ENCODE results near the gene KCNJ6.

Gene KCNJ6

GRCh38 chr21:37837381-37837780 lies 78.9 kb downstream of the KCNJ6 start:
- Mint-ChIP-seq H3K36me3 (ENCODE audit: low read depth) (no peaks in the 10 kb centered on the region), H3K9me3 (peaks cover 3% of the 10 kb centered on the region), H3K4me1 (no peaks in the 10 kb centered on the region), H3K4me3 (no peak overlapping the region), H3K27me3 (ENCODE audit: low read depth) (peaks cover 7% of the 10 kb centered on the region), H3K27ac (no peak overlapping the region)
- TF ChIP-seq CTCF (IDR thresholded peaks at IDR 0.05; ENCODE audit: unreplicated experiment in 3 of 3): no peak

GRCh38 chr21:37835481-37835880 lies 80.8 kb downstream of the KCNJ6 start:
- Mint-ChIP-seq H3K27me3 (ENCODE audit: low read depth) (peaks cover 13% of the 10 kb centered on the region), H3K36me3 (ENCODE audit: low read depth) (no peaks in the 10 kb centered on the region), H3K4me3 (no peak overlapping the region), H3K9me3 (peaks cover 3% of the 10 kb centered on the region), H3K4me1 (no peaks in the 10 kb centered on the region), H3K27ac (no peak overlapping the region)
- no peak for TF ChIP-seq CTCF (IDR thresholded peaks at IDR 0.05; ENCODE audit: unreplicated experiment in 3 of 3)

- Mint-ChIP-seq H3K27me3 (ENCODE audit: low read depth) (peaks cover 23% of the 10 kb centered on the region), H3K9me3 (peaks cover 3% of the 10 kb centered on the region), H3K36me3 (ENCODE audit: low read depth) (no peaks in the 10 kb centered on the region), H3K27ac (no peak overlapping the region), H3K4me3 (no peak overlapping the region), H3K4me1 (peaks cover 7% of the 10 kb centered on the region)
- TF ChIP-seq CTCF (IDR thresholded peaks at IDR 0.05; ENCODE audit: unreplicated experiment in 3 of 3): no peak
These were observed 83.0 kb downstream of the KCNJ6 start for GRCh38 chr21:37833301-37833700.

GRCh38 chr21:37829447-37829846 lies 86.8 kb downstream of the KCNJ6 start:
- no peak for TF ChIP-seq CTCF (IDR thresholded peaks at IDR 0.05; ENCODE audit: unreplicated experiment in 3 of 3)
- Mint-ChIP-seq H3K9me3 (no peaks in the 10 kb centered on the region), H3K4me3 (no peak overlapping the region), H3K27ac (peak overlapping the region in 1 of 3 experiments; percentile 46), H3K4me1 (peaks cover 7% of the 10 kb centered on the region), H3K27me3 (ENCODE audit: low read depth) (peaks cover 27% of the 10 kb centered on the region), H3K36me3 (ENCODE audit: low read depth) (no peaks in the 10 kb centered on the region)

GRCh38 chr21:37828991-37829390 lies 87.3 kb downstream of the KCNJ6 start:
- Mint-ChIP-seq H3K27me3 (ENCODE audit: low read depth) (peaks cover 27% of the 10 kb centered on the region), H3K4me3 (no peak overlapping the region), H3K27ac (peak overlapping the region in 1 of 3 experiments; percentile 46), H3K9me3 (no peaks in the 10 kb centered on the region), H3K36me3 (ENCODE audit: low read depth) (no peaks in the 10 kb centered on the region), H3K4me1 (peaks cover 7% of the 10 kb centered on the region)
- TF ChIP-seq CTCF (IDR thresholded peaks at IDR 0.05; ENCODE audit: unreplicated experiment in 3 of 3): no peak

GRCh38 chr21:37828556-37828955 lies 87.7 kb downstream of the KCNJ6 start:
- Mint-ChIP-seq H3K4me3 (no peak overlapping the region), H3K36me3 (ENCODE audit: low read depth) (no peaks in the 10 kb centered on the region), H3K9me3 (no peaks in the 10 kb centered on the region), H3K27ac (no peak overlapping the region), H3K27me3 (ENCODE audit: low read depth) (peaks cover 27% of the 10 kb centered on the region), H3K4me1 (peaks cover 7% of the 10 kb centered on the region)
- no peak for TF ChIP-seq CTCF (IDR thresholded peaks at IDR 0.05; ENCODE audit: unreplicated experiment in 3 of 3)
